Tongue (tissue), 2 donors: ENCODE data around the gene HHLA2. TPM values are rescaled to one million over a fixed set of nuclear protein-coding genes. Genes with fewer than 3 reads are reported as not detected.
"Not testable (repeated sequence)": the region's sequence is repeated elsewhere in the genome, so short reads cannot be mapped to it uniquely, and the experiment has no call there.

Experiments
- DNase-seq: peaks from one replicate; pipeline ENCODE4 v3.0.0-alpha.2; 2015
- total RNA-seq: library from RNA; depleted of rRNA; stranded (reverse); fragments of >200 nt; gene quantifications from one replicate; pipeline ENCODE4 v1.2.3, GENCODE V29; 2014

The HHLA2 gene, protein sequence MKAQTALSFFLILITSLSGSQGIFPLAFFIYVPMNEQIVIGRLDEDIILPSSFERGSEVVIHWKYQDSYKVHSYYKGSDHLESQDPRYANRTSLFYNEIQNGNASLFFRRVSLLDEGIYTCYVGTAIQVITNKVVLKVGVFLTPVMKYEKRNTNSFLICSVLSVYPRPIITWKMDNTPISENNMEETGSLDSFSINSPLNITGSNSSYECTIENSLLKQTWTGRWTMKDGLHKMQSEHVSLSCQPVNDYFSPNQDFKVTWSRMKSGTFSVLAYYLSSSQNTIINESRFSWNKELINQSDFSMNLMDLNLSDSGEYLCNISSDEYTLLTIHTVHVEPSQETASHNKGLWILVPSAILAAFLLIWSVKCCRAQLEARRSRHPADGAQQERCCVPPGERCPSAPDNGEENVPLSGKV
- total RNA-seq = not detected

- no peak for DNase-seq
Measured at GRCh38 chr3:108296239-108296638, at the start of gene HHLA2. Gene HHLA2 (plus strand): TSS chr3:108296548. CDS start chr3:108351814, 55,266 bp downstream.

DNA sequence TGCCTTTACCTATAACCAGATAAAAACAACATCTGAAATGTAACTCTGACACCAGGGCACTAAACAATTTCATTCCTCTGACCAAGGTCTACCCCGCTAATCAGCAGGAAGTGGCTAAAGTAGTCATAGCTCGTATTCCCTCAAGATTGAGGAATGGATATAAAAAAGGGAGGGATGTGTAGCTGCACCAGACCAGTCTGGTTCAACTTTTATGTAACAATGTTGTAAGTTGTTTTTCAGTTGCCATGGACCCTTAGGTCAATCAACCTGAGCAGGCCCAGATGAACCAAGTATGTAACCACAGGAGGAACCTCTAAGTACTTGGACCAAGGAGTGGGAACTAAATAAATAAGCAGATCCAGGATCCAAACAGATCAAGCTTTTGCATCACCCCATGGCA lies 45.7 kb upstream of the HHLA2 start:
- no peak for DNase-seq

DNA sequence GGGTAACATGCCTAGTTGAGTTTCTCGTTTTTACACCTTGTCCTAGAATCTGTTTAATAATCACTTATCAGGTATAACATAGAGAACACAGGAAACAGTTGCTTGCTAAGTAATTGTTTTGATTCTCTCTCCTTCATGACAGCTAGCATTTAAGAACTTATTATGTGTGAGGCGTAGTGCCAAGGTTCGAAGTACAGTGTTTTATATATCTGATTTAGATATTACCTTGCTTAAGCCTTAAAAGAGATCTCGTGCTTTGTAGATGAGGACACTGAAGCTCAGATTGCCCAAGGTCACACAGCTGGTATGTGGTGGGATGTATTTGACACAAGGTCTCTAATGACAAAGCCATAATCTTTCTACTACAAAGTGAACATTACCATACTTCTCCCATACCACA lies 45.1 kb upstream of the HHLA2 start:
- no peak for DNase-seq

- DNase-seq = no peak
Measured at GRCh38 chr3:108251844-108252243, 44.5 kb upstream of the HHLA2 start.

DNA sequence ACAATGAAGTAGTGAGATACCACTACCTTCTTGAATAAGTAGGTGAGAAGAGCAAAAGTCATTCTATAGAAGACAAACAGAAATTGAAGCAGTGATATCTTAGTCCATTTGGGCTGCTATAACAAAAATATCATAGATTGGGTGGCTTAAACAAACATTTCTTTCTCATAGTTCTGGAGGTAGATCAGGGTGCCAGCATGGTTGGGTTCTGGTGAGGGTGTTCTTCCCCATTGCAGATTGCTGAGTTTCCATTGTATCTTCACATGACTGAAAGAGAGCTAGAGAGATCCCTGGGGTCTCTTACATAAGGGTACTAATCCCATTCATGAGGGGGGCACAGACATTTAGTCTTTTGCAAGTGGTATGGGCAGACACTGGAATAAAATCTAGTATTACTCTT lies 41.2 kb upstream of the HHLA2 start:
- DNase-seq = no peak

GRCh38 chr3:108264534-108265298 lies 31.6 kb upstream of the HHLA2 start:
- DNase-seq = not testable (repeated sequence)

GRCh38 chr3:108268235-108268634 lies 28.1 kb upstream of the HHLA2 start:
- DNase-seq = not testable (repeated sequence)

DNA sequence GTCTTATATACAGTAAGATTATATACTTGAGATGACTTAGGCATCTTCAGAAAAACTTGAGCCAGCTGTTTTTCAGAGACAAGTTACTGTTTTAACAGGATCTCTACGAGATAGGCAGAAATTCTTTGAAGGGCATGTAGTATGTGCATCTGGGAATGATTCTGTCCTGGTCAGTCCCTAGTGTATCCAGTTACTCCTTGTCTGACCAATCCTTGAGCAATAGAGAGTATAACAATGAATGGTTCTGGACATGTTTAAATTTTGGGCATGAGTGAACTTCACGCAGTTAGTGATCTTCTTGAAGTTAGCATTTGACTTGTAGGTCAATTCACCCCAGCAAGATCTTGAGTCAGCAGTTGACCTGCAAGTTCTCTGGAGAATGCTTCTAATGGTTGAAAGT lies 24.7 kb upstream of the HHLA2 start:
- DNase-seq = no peak

GRCh38 chr3:108279066-108279465 lies 17.3 kb upstream of the HHLA2 start:
- DNase-seq = not testable (repeated sequence)

DNA sequence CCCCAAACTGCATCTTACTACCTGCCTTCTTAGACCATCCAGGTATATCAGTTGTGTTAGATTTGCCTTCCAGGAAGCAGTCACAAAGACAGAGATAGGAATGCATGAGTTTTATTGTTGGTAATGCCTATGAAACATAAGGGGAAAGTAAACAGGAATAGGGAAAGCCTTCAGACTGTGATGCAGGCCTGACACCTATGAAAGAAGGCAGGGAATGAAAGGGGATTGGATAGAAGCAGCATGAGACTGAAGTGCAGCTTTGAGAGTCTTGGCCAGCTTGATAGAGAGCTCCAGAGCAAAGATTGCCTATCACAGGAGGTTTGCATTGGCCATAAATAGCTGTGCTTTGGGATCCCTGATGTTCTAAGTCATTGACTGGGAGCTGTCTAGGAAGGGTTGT lies 15.9 kb upstream of the HHLA2 start:
- no peak for DNase-seq

GRCh38 chr3:108281670-108282069 lies 14.7 kb upstream of the HHLA2 start:
- DNase-seq = no peak

DNA sequence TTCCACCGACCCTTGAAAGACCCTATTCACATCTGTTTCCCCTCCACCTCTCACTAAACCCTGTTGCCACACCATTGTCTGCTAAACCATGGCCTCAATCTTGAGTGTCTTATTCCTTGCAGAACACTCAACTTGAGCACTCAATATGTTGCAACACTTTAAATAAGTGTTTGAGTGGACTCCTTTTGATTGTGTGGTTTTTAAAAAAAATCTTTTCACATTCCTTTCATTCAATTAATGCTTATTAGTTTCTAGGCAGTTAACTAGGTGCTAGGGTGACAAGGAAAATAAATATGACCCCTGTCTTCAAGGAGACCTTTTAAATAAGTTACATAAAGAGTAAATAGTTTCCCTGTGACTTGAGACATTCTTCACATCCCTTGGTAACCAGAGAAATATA lies 13.3 kb upstream of the HHLA2 start:
- DNase-seq = no peak

DNA sequence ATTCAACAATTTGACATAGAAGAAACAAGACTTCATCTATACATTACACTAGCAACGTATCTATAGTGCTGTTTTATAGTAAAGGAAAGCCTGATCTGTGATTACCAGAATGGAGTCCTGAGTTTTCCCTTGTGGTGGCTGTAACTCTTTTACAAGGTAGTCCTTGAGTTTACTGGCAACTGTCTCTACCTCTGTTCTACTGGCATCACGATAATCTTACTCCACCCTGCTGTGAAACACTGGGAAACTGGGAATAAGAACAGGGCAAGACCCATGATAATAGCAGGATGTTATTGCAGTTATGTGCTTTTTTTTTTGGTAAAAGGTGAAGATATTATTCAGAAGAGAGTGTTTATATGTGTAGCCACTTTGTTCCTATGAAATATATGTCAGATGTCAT lies 12.4 kb upstream of the HHLA2 start:
- no peak for DNase-seq

- DNase-seq = no peak
Measured at GRCh38 chr3:108285176-108285575, 11.2 kb upstream of the HHLA2 start.

DNA sequence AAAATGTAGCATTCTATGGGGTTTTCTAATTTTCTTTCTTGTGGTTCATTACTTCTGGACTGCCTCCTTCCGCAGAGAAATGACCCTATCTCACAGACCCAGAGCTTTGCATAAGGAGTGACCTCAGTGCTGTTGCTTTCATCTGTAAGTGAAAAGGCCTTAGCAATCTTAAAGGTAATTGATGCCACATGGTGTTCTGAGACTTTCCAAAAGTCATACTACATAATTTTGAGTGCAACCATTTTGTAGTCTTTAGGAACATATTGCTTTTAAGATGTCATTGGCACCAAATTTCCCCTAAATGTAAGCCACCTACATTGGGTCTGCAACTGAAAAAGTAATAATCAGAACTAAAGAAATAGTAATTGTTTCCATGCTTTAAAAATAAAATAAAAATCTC lies 9.2 kb upstream of the HHLA2 start:
- DNase-seq = no peak

GRCh38 chr3:108288193-108288592 lies 8.2 kb upstream of the HHLA2 start:
- not testable (repeated sequence) for DNase-seq

- no peak for DNase-seq
Measured at GRCh38 chr3:108289159-108289558, 7.2 kb upstream of the HHLA2 start.

GRCh38 chr3:108292450-108292849 lies 3.9 kb upstream of the HHLA2 start:
- no peak for DNase-seq

GRCh38 chr3:108292905-108293328 lies 3.4 kb upstream of the HHLA2 start:
- no peak for DNase-seq

- no peak for DNase-seq
Measured at GRCh38 chr3:108293858-108294257, 2.5 kb upstream of the HHLA2 start.

DNA sequence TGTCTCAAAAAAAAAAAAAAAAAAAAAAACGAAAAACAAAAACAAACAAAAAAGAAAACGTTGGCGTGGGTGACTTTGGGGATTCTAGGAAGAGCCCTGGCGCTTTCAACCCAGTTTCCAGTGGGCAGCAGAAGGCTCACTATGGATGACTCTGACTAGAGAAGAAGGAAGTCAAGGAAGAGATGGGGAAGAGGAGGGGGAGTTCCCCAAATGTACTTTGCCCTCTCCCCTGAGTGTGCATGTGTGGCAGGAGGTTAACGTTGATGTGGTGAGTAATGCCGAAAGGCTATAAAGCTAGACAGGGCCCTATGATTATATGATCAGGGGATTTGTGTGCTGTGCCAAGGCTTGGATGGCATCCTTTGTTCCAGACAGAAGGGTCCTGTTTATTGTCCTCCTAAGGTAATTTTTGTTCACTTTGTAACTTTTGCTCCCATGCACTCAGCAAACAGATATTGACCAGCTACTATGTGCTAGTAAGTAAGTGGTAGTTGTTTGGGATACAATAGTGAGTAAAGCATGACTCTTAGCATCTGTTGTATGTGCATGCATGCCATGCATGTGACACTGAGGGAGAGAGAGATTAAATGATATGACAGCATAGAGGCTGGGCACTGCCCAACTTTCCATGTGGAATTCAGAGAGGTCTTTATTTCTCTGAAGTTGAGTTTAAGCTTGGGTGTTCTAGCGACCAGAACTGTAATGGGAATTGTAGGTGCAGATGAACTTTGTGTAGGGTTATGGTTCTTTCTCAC lies 750 bp upstream of the HHLA2 start:
- DNase-seq = no peak

- peak; percentile 28 for DNase-seq
Measured at GRCh38 chr3:108297647-108298046, 1.3 kb downstream of the HHLA2 start.

DNA sequence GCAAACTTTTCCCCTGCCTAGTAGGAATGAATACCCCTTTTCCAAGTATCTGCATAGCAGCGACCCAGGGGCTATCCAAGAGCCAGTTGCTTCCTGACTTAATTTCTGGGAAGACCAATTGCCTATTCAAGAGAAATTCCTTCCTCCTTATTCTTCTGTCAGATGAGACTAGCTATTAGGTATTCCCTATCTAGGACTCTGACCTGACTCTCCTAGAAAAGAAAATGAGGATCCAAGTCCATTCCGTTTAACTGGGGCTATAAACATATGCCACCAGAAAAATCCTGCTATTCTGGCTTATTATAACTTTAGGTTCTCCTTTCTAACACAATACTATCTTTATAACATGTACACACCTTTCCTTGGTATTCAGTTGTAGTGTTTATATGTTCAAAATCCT lies 1.7 kb downstream of the HHLA2 start:
- DNase-seq = no peak
